ENCODE measurements around the gene HEATR1.

GRCh38 chr1:236636017-236636416, 31.7 kb upstream of the HEATR1 start:
- TF ChIP-seq CTCF (conservative IDR thresholded peaks at IDR 0.05; ENCODE audit: low read length) (no peak), EZH2phosphoT487 (IDR thresholded peaks at IDR 0.05; ENCODE audit: borderline replicate concordance, low read depth, low read length) (no peak)
